Small intestine (tissue), 7 donors: ENCODE measurements around the gene CNDP2. TPM values are rescaled to one million over a fixed set of nuclear protein-coding genes. Genes with fewer than 3 reads are reported as not detected.
A peak's percentile ranks its signal among the peaks of the same experiment; 100 is the strongest.
"Not testable (repeated sequence)": the region's sequence is repeated elsewhere in the genome, so short reads cannot be mapped to it uniquely, and the experiment has no call there.

Source experiments
- DNase-seq, 2 donors: peaks; one replicate each; pipeline versions ENCODE4 v3.0.0 to v3.0.0-alpha.2; 2013
- FAIRE-seq: peaks from 2 replicates; lab custom pipeline; 2012; peaks lifted over from hg19 to GRCh38; lab: Jason Lieb, UNC
- H3K27ac ChIP-seq, 3 donors: one replicate each; pipeline ENCODE4 v1.5.1; 2013; ENCODE audit warnings: low read length in 2 of 3, mild to moderate bottlenecking in 2 of 3, control low read depth in 1 of 3, inconsistent platforms in 1 of 3, low read depth in 1 of 3, moderate library complexity in 1 of 3
- H3K27me3 ChIP-seq, 3 donors: one replicate each; pipeline ENCODE4 v1.6.1; 2013; ENCODE audit warnings: low read length in 3 of 3, inconsistent platforms in 1 of 3; ENCODE audit not compliant: control insufficient read depth in 3 of 3, insufficient read depth in 3 of 3
- H3K36me3 ChIP-seq, 3 donors: one replicate each; pipeline ENCODE4 v1.6.1; 2013; ENCODE audit warnings: low read length in 3 of 3, inconsistent platforms in 1 of 3, low read depth in 1 of 3, mild to moderate bottlenecking in 1 of 3, moderate library complexity in 1 of 3; ENCODE audit not compliant: control insufficient read depth in 3 of 3, insufficient read depth in 2 of 3
- H3K4me1 ChIP-seq, 3 donors: one replicate each; pipeline ENCODE4 v1.6.1; 2013; ENCODE audit warnings: low read length in 2 of 3, inconsistent platforms in 1 of 3, low read depth in 1 of 3, mild to moderate bottlenecking in 1 of 3, moderate library complexity in 1 of 3; ENCODE audit not compliant: control insufficient read depth in 3 of 3, insufficient read depth in 2 of 3
- H3K4me3 ChIP-seq, 3 donors: one replicate each; pipeline ENCODE4 v1.5.1; 2013; ENCODE audit warnings: low read length in 3 of 3, control low read depth in 1 of 3, inconsistent platforms in 1 of 3, low read depth in 1 of 3, mild to moderate bottlenecking in 1 of 3, moderate library complexity in 1 of 3
- H3K9me3 ChIP-seq, 2 donors: one replicate each; pipeline ENCODE4 v1.6.1; 2013; ENCODE audit warnings: low read depth in 1 of 2, low read length in 1 of 2; ENCODE audit not compliant: control insufficient read depth in 2 of 2, insufficient read depth in 1 of 2
- WGBS, 3 donors: extraction: QIAGEN DNeasy Blood & Tissue Kit; methylation state at CpG; one replicate each; pipeline ENCODE4 v1.1.7; 2013; 5-methylcytosine and 5-hydroxymethylcytosine counted together
- polyA plus RNA-seq, 4 donors: library from polyadenylated mRNA; stranded (reverse) in 3 of 4; unstranded in 1 of 4; fragments of 200-250 nt in 3 of 4; fragments of 120-200 nt in 1 of 4; gene quantifications; one replicate each; pipeline versions ENCODE4 v1.2.1 to v1.2.3, GENCODE V29; 2013
- donor health status: healthy with polysubstance abuse.
- donor health status: control.
- donor health status: control.
- donor health status: Bipolar disorder and iron deficiency.
- donor health status: healthy.

Gene CNDP2
- polyA plus RNA-seq, 4 donors: 215 to 423 (median 327) TPM

DNA sequence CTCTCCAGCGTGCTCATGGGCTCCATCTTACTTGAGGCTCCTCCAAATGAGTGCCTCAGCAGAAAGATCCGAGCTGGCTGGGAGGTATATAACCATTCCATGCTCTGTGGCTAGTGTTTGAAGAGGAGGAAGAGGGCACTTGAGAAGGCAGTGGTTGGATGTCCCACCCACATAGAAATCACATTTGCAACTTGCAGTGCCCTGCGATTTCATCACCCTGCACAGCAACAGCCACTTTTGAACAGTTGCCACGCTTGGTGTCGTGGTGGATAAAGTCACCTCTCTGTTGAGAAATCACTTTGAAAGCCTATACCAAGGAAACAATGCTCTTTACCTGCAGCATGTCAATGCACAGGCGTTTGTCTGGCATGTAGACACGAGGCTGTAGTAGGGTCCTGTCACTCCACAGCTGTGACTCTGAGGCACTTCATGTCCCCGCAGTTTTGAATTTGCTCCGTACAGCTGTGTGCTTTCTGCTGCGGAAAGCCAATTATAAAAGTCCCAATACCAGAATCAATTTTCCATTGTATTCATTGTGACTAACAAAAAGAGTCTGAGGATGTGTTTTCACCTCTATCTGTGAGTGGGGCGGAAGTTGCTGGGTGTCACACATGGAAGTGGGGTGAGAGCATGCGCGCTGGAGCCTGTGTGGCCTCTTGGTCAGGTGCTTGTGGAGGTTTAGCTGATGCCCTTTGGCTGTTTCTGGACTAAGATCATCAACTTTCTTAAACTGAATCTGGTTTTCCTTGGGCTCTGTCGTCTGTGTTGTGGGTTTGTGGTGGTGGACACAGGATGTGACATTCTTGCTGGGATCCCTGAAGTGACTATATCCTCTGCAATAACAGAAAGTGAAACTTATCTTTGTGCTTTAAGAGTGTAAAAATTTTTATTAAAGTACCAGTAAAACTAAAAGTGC is 2.8 kb downstream of the CNDP2 start:
- H3K4me3 ChIP-seq: peak overlapping the region in 2 of 3 donors; percentile 22 to 53
- H3K9me3 ChIP-seq: no peaks in the 10 kb centered on the region
- H3K36me3 ChIP-seq: peaks cover 5 to 39% (median 15%) of the 10 kb centered on the region in 3 donors
- no peak for FAIRE-seq
- 47 to 62% (median 60%) methylated on average over 14 of the region's 14 CpGs for WGBS, 3 donors
- no peaks in the 10 kb centered on the region for H3K27me3 ChIP-seq
- peaks cover 8 to 30% (median 19%) of the 10 kb centered on the region in 3 donors for H3K4me1 ChIP-seq
- H3K27ac ChIP-seq: peak overlapping the region; percentile 81 to 95 (median 87)
- DNase-seq: peak in 1 of 2 donors; percentile 55

DNA sequence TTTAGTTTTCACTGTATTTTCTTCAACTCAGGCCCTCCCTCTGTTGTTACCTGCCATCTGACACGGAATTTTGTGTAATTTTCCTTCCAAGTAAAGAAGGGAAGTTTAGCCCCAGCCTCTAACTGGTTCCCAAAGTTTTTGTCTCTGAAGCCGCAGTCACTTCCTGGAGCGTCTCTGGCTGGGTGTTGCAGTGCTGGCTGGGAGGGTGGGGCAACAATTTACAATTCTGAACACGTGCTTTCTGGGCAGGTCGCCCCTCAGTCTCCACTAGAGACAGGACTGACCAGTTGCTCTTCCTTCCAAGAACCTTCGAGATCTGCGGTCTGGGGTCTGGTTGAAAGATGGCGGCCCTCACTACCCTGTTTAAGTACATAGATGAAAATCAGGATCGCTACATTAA is 3.5 kb downstream of the CNDP2 start:
- peak; percentile 74 to 82 for DNase-seq
- FAIRE-seq: no peak
- Histone ChIP-seq H3K27ac (peak overlapping the region; percentile 81 to 95 (median 87)), H3K36me3 (peaks cover 5 to 44% (median 16%) of the 10 kb centered on the region in 3 donors), H3K4me1 (peaks cover 8 to 30% (median 19%) of the 10 kb centered on the region in 3 donors), H3K27me3 (no peaks in the 10 kb centered on the region), H3K4me3 (peak overlapping the region in 2 of 3 donors; percentile 22 to 53), H3K9me3 (no peaks in the 10 kb centered on the region)
- 19 to 24% (median 23%) methylated on average over 9 of the region's 9 CpGs for WGBS, 3 donors

DNA sequence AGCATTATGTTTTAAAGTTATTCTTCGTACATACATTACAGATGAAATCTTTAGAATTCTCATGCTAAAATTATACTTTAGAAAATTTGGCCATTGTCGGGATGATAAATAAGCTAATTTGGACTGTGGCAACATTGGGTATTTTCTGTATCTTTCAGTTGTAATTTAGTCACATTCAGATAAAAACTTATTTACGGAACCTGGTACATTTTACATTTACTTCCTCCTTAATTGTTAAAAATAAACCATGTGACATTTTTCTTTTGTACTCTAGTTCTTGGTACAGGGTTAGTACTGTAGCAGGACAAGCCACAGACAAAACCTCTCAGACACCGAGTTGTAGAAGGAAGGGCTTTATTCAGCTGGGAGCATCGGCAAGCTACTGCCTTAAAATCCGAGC is 4.2 kb downstream of the CNDP2 start:
- Histone ChIP-seq H3K4me3 (peak overlapping the region in 1 of 3 donors; percentile 8), H3K9me3 (no peaks in the 10 kb centered on the region), H3K27me3 (no peaks in the 10 kb centered on the region), H3K27ac (peak overlapping the region in 2 of 3 donors; percentile 48 to 87), H3K4me1 (peaks cover 8 to 30% (median 19%) of the 10 kb centered on the region in 3 donors), H3K36me3 (peaks cover 5 to 49% (median 18%) of the 10 kb centered on the region in 3 donors)
- FAIRE-seq: no peak
- 71 to 88% (median 77%) methylated on average over 4 to 6 of the region's 6 CpGs for WGBS, 3 donors
- no peak for DNase-seq

DNA sequence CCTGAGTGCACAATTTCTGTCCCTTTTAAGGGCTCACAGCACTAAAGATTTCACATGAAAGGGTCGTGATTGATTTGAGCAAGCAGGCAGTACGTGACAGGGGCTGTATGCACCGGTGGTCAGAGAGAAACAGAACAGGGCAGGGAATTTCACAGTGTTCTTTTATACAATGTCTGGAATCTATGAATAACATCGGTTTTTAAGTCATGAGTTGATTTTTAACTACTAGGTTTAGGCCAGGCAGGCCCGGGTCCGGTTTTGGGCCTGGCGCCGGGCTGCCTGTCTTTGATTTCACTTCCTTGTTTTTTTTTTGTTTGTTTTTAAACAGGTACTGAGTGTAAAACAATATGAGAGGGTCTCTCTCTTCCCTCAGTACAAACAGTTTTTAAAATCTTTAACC is 4.6 kb downstream of the CNDP2 start:
- H3K36me3 ChIP-seq: peaks cover 8 to 52% (median 20%) of the 10 kb centered on the region in 3 donors
- not testable (repeated sequence) for H3K9me3 ChIP-seq, FAIRE-seq, H3K27me3 ChIP-seq, DNase-seq
- H3K27ac ChIP-seq: peak overlapping the region; percentile 16 to 87 (median 48)
- 66 to 76% (median 72%) methylated on average over 8 of the region's 8 CpGs for WGBS, 3 donors
- peaks cover 8 to 30% (median 19%) of the 10 kb centered on the region in 3 donors for H3K4me1 ChIP-seq
- H3K4me3 ChIP-seq: peak overlapping the region in 1 of 3 donors; percentile 8

DNA sequence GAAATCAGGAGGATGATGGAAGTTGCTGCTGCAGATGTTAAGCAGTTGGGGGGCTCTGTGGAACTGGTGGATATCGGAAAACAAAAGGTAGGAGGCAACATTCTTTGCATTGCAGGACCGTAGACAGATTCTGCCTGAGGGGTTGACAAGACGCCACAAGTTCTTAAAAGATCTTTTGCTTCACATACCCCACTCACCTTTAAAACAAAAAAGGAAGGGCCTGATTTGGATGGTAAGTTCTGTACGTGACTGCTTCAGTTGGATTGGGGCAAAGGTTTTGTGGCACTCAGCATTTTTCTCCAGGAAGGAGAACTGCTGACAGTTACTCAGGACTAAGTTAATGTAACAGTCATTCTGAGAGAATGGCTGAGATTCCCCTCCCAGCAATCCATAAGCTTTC is 5.2 kb downstream of the CNDP2 start:
- WGBS, 3 donors: 77 to 83% (median 78%) methylated on average over 4 of the region's 4 CpGs
- FAIRE-seq (no peak), DNase-seq (peak; percentile 46 to 62)
- Histone ChIP-seq H3K4me3 (peak overlapping the region in 1 of 3 donors; percentile 8), H3K4me1 (peaks cover 8 to 31% (median 19%) of the 10 kb centered on the region in 3 donors), H3K9me3 (no peaks in the 10 kb centered on the region), H3K27ac (peak overlapping the region; percentile 16 to 87 (median 48)), H3K36me3 (peaks cover 8 to 58% (median 20%) of the 10 kb centered on the region in 3 donors), H3K27me3 (no peaks in the 10 kb centered on the region)

DNA sequence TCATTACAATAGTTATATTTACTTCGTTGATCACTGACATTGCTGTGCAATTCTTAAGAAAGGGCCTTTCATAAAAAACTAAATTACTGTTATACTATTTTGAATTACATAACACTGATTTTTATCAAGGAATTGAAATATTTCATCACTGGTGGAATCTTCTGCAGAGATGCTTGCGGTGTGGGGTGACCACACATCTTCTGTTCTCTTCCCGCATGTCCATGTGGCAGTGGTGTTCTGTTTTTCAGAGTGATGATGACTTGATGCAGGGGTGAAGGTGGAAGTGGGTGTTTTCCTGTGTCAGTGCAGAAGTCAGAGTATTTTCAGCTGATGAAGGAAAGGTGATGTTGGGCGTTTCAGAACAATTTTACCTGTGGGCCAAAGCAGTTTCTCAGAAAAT is 7.0 kb downstream of the CNDP2 start:
- 82 to 91% (median 90%) methylated on average over 4 of the region's 4 CpGs for WGBS, 3 donors
- peaks cover 8 to 72% (median 24%) of the 10 kb centered on the region in 3 donors for H3K36me3 ChIP-seq
- no peak for FAIRE-seq

DNA sequence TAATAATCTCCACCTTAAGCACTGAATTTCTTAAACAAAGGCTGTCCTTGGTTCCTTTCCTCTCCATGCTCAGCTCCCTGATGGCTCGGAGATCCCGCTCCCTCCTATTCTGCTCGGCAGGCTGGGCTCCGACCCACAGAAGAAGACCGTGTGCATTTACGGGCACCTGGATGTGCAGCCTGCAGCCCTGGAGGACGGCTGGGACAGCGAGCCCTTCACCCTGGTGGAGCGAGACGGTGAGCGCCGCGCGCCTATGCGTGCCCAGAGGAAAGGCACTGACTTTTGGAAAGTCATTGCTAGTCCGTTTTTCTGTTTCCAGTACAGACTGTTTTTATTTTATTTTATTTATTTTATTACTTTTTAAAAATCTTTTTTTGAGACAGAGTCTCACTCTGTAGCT is 9.6 kb downstream of the CNDP2 start:
- no peak overlapping the region for H3K4me3 ChIP-seq
- FAIRE-seq (no peak), DNase-seq (no peak)
- H3K27ac ChIP-seq: no peak overlapping the region
- 89 to 92% (median 91%) methylated on average over 16 of the region's 16 CpGs for WGBS, 3 donors
- peaks cover 24 to 89% (median 35%) of the 10 kb centered on the region in 3 donors for H3K36me3 ChIP-seq
- H3K27me3 ChIP-seq: no peaks in the 10 kb centered on the region
- peaks cover 0 to 37% (median 5%) of the 10 kb centered on the region in 3 donors for H3K4me1 ChIP-seq
- H3K9me3 ChIP-seq: no peaks in the 10 kb centered on the region

More for the DNA sequence above, 7.0 kb downstream of the CNDP2 start:
- H3K4me3 ChIP-seq: no peak overlapping the region
- no peaks in the 10 kb centered on the region for H3K27me3 ChIP-seq
- no peaks in the 10 kb centered on the region for H3K9me3 ChIP-seq
- H3K4me1 ChIP-seq: peaks cover 5 to 33% (median 5%) of the 10 kb centered on the region in 3 donors
- no peak overlapping the region for H3K27ac ChIP-seq
- no peak for DNase-seq

DNA sequence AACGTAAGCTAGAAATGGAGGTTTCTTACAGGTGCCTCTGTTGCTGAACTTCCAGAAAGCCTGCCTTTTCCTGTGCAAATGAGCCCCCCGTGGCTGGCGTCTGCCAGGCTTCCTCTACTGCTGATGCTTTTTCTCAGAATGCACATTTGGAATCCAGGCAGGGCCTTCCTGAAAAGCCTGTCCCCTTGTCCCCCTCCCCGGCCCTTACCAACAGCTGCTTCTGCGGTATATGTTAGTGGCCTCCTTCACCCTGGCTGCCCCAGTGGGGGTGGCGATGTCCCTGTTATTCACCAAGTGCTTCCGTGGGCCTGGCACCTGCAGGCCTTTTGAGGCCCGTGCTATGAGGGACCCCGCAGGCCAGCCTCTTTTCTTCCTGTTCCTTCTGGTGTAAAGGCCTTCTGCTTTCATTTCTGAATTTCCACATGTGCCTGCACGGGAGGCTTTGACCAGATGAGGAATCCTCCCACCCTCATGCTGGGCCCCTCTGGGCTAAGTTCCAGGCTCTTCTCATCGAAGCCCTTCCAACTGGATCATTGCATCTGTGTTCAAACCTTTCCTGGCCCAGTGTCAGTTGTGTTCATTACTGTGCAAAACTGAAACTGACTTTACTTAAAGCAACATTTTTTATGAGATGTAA is 10.4 kb downstream of the CNDP2 start:
- Histone ChIP-seq H3K4me3 (no peak overlapping the region), H3K27me3 (no peaks in the 10 kb centered on the region), H3K4me1 (peaks cover 0 to 37% (median 5%) of the 10 kb centered on the region in 3 donors), H3K27ac (peak overlapping the region in 1 of 3 donors; percentile 57), H3K9me3 (no peaks in the 10 kb centered on the region), H3K36me3 (peaks cover 27 to 90% (median 33%) of the 10 kb centered on the region in 3 donors)
- 48 to 61% (median 60%) methylated on average over 11 of the region's 11 CpGs for WGBS, 3 donors
- DNase-seq: peak in 1 of 2 donors; percentile 49
- no peak for FAIRE-seq
